GM08714 (cell line): ENCODE results near the gene MAP2K7.
"Not testable (repeated sequence)": the region's sequence is repeated elsewhere in the genome, so short reads cannot be mapped to it uniquely, and the experiment has no call there.

Experiments
- H3K4me3 ChIP-seq: fragments of 200-500 bp; sonication (Bioruptor generic); 2 replicates; pipeline ENCODE4 v1.5.1; 2014; ENCODE audit warnings: mild to moderate bottlenecking, low read length, inconsistent platforms
- ZNF274 ChIP-seq: IDR thresholded peaks from 2 replicates; pipeline ENCODE4 v1.6.1; 2012; ENCODE audit warnings: mild to moderate bottlenecking, low read depth, low read length

MAP2K7 gene

GRCh38 chr19:7921967-7922835, 18.5 kb downstream of the MAP2K7 start:
- H3K4me3 ChIP-seq: no peak overlapping the region
- no peak for TF ChIP-seq ZNF274

- no peak for TF ChIP-seq ZNF274
- no peak overlapping the region for H3K4me3 ChIP-seq
Observed at GRCh38 chr19:7922836-7923195, 19.1 kb downstream of the MAP2K7 start.

DNA sequence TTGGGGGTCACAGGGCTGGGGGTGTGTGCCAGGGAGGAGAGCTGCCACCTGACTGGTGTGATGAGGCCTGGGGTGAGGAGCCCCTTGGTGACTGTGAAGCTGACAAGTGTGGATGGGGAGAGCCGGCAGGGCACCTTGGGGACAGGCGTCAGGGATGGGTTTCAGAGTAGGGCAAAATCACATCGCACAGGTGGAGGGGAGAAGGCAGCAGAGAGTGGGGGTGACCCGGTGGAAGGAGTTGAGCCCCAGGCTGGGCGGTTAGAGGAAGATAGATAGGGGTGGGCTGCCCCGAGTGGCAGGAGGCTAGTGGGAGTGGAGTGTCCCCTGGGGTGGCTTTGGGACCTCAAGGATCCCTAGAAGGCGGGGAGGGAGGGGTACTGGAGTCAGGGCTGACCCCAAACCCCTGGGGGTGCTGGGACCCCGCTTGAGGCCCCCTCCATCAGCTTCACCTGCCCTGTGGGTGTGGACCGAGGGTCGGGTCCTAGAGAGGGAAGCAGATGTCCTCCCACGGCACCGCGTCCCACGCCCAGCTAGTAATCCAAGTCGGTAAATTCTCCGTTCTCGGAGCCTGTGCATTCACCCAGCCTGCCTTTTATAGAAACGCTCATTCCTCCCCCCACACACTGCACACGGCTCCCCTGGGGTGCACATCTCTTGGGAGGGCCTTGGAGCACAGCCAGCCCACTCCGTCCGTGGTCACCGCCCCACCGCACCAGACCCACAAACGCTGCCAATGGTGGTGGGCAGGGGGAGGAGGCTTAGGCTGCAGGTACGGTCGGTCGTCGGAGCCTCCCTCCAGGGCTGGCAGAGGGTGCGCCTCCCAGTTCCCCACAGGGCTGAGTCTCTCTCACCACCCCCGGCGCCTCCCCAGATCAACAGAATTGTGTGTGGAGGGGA, 19.9 kb downstream of the MAP2K7 start:
- no peak overlapping the region for H3K4me3 ChIP-seq
- no peak for TF ChIP-seq ZNF274

GRCh38 chr19:7924241-7924640, 20.6 kb downstream of the MAP2K7 start:
- no peak for TF ChIP-seq ZNF274
- H3K4me3 ChIP-seq: no peak overlapping the region

- no peak for TF ChIP-seq ZNF274
- no peak overlapping the region for H3K4me3 ChIP-seq
Observed at GRCh38 chr19:7924651-7925170, 21.0 kb downstream of the MAP2K7 start.

DNA sequence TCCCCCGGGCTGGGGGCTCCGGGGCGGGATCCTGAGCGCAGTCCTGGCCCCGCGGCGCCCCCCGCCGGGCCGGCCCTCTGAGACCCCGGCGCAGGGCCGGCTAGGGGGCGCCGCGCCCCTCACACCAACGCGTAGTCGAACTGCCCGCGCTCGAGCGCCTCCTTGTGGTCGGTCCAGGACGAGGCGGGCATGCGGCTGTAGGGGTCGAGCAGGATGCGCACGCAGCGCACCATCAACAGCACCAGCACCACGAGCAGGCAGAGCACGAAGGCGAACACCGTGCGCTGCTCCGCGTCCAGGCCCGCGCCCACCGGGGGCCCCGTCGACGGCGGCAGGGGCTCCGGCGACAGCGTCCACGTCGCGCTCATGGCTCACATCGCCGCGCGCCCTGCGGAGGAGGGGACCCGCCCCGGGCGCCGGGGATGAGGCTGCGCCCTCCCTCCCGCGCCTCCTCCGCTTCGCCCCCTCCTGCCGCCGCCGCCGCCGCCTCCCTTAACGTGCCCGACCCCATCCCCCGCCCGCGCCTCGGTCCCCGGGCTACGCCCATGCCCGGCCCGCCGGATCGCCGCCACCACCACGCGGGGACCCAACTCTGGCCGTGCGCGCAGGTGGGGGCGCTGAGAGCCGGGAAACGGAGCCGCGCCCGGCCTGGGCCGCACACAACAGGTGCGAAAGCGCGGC, 21.6 kb downstream of the MAP2K7 start:
- no peak for TF ChIP-seq ZNF274
- no peak overlapping the region; the same call in 1 of the 2 replicates for H3K4me3 ChIP-seq

- TF ChIP-seq ZNF274: no peak
- no peak within 1 kb of the TSS; the same call in 1 of the 2 replicates for H3K4me3 ChIP-seq
Observed at GRCh38 chr19:7926021-7926726, 22.5 kb downstream of the MAP2K7 start, which contains the start of gene CTXN1. Gene CTXN1 (minus strand): TSS chr19:7926135. CDS start chr19:7925538, 597 bp downstream.

DNA sequence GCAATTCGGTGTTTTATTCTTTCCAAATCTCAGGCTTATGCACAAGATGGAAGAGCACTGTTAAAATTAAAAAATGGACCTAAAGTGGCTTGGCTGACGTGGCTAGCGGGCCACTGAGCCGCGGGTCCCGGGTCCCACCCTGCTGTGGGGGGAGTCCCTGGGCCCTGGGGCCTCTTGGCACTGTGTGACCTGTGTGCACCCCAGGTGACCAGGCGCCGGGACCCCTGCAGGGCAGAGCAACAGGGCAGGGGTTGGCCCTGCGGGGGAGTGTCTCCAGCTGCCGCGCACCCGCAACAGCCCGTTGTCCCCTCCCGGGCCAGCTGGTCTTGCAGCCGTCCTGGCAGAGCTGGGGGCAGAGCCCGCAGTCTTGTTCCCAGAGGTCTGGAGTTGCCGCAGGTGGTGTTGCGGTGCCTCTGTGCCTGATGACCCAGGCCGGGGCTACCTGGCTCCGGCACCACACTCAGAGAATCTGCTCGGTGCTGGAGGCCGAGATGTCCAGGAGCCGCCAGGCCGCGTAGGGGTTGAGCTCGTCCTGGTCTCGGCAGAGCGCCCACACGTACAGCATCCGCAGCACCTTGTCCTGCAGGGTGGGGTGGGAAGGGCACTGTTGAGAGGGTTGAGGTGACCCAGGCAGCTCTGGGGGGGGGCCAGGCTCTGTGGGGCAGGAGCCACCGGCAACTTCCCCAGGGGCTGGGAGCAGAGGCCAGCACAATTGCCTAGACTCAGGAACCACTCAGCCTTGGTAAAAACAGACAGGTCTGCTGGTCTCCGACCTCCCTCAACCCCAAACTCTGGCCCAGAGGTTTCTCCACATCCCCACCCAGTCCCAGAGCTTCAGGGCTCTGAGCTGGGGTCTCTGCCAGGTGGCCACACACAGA, 23.3 kb downstream of the MAP2K7 start:
- no peak for TF ChIP-seq ZNF274
- no peak overlapping the region for H3K4me3 ChIP-seq

- no peak for TF ChIP-seq ZNF274
- H3K4me3 ChIP-seq: no peak overlapping the region
Observed at GRCh38 chr19:7927605-7928333, 24.1 kb downstream of the MAP2K7 start.

DNA sequence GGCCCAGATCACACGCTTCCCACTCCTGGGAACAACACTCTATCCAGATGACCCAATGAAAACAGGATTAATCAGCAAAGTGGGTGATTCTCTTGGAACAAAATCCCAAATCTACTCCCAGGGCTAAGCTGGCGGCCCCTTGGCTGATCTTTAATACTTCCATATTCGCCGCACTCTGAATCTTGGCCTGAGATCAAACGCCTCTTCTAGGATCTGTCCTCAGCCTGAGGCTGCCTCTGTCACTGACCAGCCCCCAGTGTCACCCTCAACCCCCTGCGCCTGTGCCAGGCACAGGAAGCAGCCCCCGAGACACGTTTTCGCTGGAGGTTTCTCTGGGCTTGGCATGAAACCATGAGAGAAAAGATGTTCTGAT, 24.6 kb downstream of the MAP2K7 start:
- no peak overlapping the region for H3K4me3 ChIP-seq
- TF ChIP-seq ZNF274: no peak

- no peak for TF ChIP-seq ZNF274
- no peak overlapping the region for H3K4me3 ChIP-seq
Observed at GRCh38 chr19:7928741-7929701, 25.3 kb downstream of the MAP2K7 start.

DNA sequence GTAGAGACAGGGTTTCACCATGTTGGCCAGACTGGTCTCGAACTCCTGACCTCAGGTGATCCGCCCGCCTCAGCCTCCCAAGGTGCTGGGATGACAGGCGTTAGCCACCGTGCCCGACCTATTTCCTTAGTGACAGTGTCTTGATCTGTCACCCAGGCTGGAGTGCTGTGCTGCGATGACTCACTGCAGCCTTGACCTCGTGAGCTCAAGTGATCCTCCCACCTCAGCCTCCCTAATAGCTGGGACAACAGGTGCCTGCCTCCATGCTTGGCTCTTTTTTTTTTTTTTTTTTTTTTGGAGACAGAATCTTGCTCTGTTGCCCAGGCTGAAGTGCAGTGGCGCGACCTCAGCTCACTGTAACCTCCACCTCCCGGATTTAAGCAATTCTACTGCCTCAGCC, 26.4 kb downstream of the MAP2K7 start:
- H3K4me3 ChIP-seq: not testable (repeated sequence)
